Jurkat, Clone E6-1 (cell line): ENCODE data around the gene EPHB2.
"Not testable (repeated sequence)": the region's sequence is repeated elsewhere in the genome, so short reads cannot be mapped to it uniquely, and the experiment has no call there.

Source experiments
- DNase-seq: peaks from one replicate; pipeline ENCODE4 v3.0.0-alpha.2; 2011; ENCODE audit warnings: low read depth, low spot score
- H3K4me3 ChIP-seq: 2 replicates; pipeline ENCODE4 v1.5.1; 2011; ENCODE audit warnings: mild to moderate bottlenecking, low read length, control low read depth, moderate library complexity

EPHB2 gene

GRCh38 chr1:22825486-22826189, 115.0 kb downstream of the EPHB2 start:
- no peak for DNase-seq
- no peak overlapping the region for H3K4me3 ChIP-seq

GRCh38 chr1:22826604-22827580, 116.3 kb downstream of the EPHB2 start:
- no peak for DNase-seq
- no peak overlapping the region for H3K4me3 ChIP-seq

- no peak overlapping the region for H3K4me3 ChIP-seq
- DNase-seq, result no peak
Measured at GRCh38 chr1:22827666-22828483, 117.2 kb downstream of the EPHB2 start.

GRCh38 chr1:22828484-22829308, 118.1 kb downstream of the EPHB2 start:
- DNase-seq, result no peak
- H3K4me3 ChIP-seq, result no peak overlapping the region

GRCh38 chr1:22829309-22829989, 118.8 kb downstream of the EPHB2 start:
- H3K4me3 ChIP-seq, result no peak overlapping the region
- no peak for DNase-seq

GRCh38 chr1:22830041-22830566, 119.5 kb downstream of the EPHB2 start:
- no peak for DNase-seq
- no peak overlapping the region for H3K4me3 ChIP-seq

GRCh38 chr1:22830757-22831340, 120.2 kb downstream of the EPHB2 start:
- DNase-seq, result no peak
- no peak overlapping the region for H3K4me3 ChIP-seq

GRCh38 chr1:22831729-22832413, 121.2 kb downstream of the EPHB2 start:
- DNase-seq, result no peak
- H3K4me3 ChIP-seq, result no peak overlapping the region

GRCh38 chr1:22832414-22832786, 121.8 kb downstream of the EPHB2 start:
- no peak for DNase-seq
- no peak overlapping the region for H3K4me3 ChIP-seq

- DNase-seq, result no peak
- no peak overlapping the region for H3K4me3 ChIP-seq
Measured at GRCh38 chr1:22833699-22834098, 123.1 kb downstream of the EPHB2 start.

GRCh38 chr1:22834420-22834819, 123.8 kb downstream of the EPHB2 start:
- H3K4me3 ChIP-seq, DNase-seq: not testable (repeated sequence)

- DNase-seq, result no peak
- H3K4me3 ChIP-seq, result no peak overlapping the region
Measured at GRCh38 chr1:22835636-22836319, 125.1 kb downstream of the EPHB2 start.

GRCh38 chr1:22836850-22837249, 126.2 kb downstream of the EPHB2 start:
- H3K4me3 ChIP-seq, result no peak overlapping the region
- no peak for DNase-seq

- DNase-seq, result no peak
- no peak overlapping the region for H3K4me3 ChIP-seq
Measured at GRCh38 chr1:22837332-22837731, 126.7 kb downstream of the EPHB2 start.

GRCh38 chr1:22838965-22839364, 128.3 kb downstream of the EPHB2 start:
- DNase-seq, result no peak
- no peak overlapping the region for H3K4me3 ChIP-seq

- DNase-seq, result no peak
- H3K4me3 ChIP-seq, result no peak overlapping the region
Measured at GRCh38 chr1:22839806-22840205, 129.2 kb downstream of the EPHB2 start.

- H3K4me3 ChIP-seq, result no peak overlapping the region
Measured at GRCh38 chr1:22841142-22841541, 130.5 kb downstream of the EPHB2 start.

More at GRCh38 chr1:22841142-22841541, 130.5 kb downstream of the EPHB2 start:
- DNase-seq, result no peak
